OCI-M1 (cell line): Measurements from ENCODE around the gene SYT12.

Experiments used
- DNase-seq: peaks from one replicate; lab custom pipeline; 2025; lab: John Stamatoyannopoulos, UW

SYT12 gene

GRCh38 chr11:67027943-67028542, 5.1 kb downstream of the SYT12 start:
- no peak for DNase-seq

GRCh38 chr11:67029146-67029545, 6.2 kb downstream of the SYT12 start:
- no peak for DNase-seq

GRCh38 chr11:67030976-67031375, 8.0 kb downstream of the SYT12 start:
- DNase-seq: peak; percentile 22

GRCh38 chr11:67031791-67032561, 9.0 kb downstream of the SYT12 start:
- DNase-seq: no peak

- DNase-seq: no peak
Observed at GRCh38 chr11:67032830-67033551, 10.1 kb downstream of the SYT12 start.

GRCh38 chr11:67033661-67034166, 10.8 kb downstream of the SYT12 start:
- peak; percentile 10 for DNase-seq

- no peak for DNase-seq
Observed at GRCh38 chr11:67034350-67034749, 11.4 kb downstream of the SYT12 start.

- no peak for DNase-seq
Observed at GRCh38 chr11:67040147-67040546, 17.2 kb downstream of the SYT12 start.

GRCh38 chr11:67041602-67042001, 18.7 kb downstream of the SYT12 start:
- no peak for DNase-seq

- no peak for DNase-seq
Observed at GRCh38 chr11:67043572-67044349, 20.8 kb downstream of the SYT12 start.

- DNase-seq: peak; percentile 12
Observed at GRCh38 chr11:67044496-67044895, 21.6 kb downstream of the SYT12 start.

GRCh38 chr11:67045314-67045713, 22.4 kb downstream of the SYT12 start:
- DNase-seq: no peak

GRCh38 chr11:67048515-67049130, 25.7 kb downstream of the SYT12 start:
- DNase-seq: no peak

- DNase-seq: no peak
Observed at GRCh38 chr11:67050139-67050538, 27.2 kb downstream of the SYT12 start.

GRCh38 chr11:67051180-67051893, 28.4 kb downstream of the SYT12 start:
- DNase-seq: no peak

- no peak for DNase-seq
Observed at GRCh38 chr11:67051945-67052488, 29.1 kb downstream of the SYT12 start.

GRCh38 chr11:67052891-67053290, 30.0 kb downstream of the SYT12 start:
- DNase-seq: no peak

- DNase-seq: peak; percentile 25
Observed at GRCh38 chr11:67053896-67054329, 31.0 kb downstream of the SYT12 start.

GRCh38 chr11:67054346-67054835, 31.5 kb downstream of the SYT12 start:
- no peak for DNase-seq

- DNase-seq: peak; percentile 50
Observed at GRCh38 chr11:67054836-67055523, 32.0 kb downstream of the SYT12 start.
